ENCODE measurements around the gene THBS1.

THBS1 gene

DNA sequence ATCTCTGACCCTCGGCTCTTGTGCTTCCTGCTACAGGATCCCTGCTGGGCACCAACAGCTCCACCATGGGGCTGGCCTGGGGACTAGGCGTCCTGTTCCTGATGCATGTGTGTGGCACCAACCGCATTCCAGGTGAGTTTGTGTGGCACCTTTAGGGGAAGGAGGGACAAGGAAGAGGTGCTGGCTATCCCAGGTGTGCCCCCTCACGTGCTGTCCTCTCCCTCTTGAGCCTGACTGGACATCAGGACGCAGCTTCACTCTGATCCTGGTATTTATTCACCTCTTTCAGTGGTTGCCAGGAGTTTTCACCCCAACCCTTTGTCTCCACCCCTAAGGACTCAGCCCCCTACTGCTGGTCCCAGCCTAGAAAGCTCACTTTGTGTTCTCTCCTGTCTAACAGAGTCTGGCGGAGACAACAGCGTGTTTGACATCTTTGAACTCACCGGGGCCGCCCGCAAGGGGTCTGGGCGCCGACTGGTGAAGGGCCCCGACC lies 960 bp downstream of the THBS1 start:
- TF ChIP-seq GATA3 (IDR thresholded peaks at IDR 0.05; ENCODE audit: low read depth, low read length): no peak
- TF ChIP-seq GATA2 (IDR thresholded peaks at IDR 0.05; ENCODE audit: low read depth, low read length): no peak

DNA sequence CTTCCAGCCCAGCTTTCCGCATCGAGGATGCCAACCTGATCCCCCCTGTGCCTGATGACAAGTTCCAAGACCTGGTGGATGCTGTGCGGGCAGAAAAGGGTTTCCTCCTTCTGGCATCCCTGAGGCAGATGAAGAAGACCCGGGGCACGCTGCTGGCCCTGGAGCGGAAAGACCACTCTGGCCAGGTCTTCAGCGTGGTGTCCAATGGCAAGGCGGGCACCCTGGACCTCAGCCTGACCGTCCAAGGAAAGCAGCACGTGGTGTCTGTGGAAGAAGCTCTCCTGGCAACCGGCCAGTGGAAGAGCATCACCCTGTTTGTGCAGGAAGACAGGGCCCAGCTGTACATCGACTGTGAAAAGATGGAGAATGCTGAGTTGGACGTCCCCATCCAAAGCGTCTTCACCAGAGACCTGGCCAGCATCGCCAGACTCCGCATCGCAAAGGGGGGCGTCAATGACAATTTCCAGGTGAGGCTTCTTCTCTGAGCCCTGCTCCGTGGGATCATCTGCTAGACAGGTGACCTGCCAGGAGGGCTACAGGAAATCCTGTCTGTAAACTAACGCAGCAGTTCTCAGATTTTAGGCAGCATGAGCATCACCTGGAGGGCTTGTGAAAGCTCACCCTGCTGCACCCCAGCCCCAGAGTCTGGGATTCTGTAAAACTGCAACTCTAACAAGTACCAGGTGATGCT lies 1.6 kb downstream of the THBS1 start:
- TF ChIP-seq GATA2 (IDR thresholded peaks at IDR 0.05; ENCODE audit: low read depth, low read length): no peak
- no peak for TF ChIP-seq GATA3 (IDR thresholded peaks at IDR 0.05; ENCODE audit: low read depth, low read length)

DNA sequence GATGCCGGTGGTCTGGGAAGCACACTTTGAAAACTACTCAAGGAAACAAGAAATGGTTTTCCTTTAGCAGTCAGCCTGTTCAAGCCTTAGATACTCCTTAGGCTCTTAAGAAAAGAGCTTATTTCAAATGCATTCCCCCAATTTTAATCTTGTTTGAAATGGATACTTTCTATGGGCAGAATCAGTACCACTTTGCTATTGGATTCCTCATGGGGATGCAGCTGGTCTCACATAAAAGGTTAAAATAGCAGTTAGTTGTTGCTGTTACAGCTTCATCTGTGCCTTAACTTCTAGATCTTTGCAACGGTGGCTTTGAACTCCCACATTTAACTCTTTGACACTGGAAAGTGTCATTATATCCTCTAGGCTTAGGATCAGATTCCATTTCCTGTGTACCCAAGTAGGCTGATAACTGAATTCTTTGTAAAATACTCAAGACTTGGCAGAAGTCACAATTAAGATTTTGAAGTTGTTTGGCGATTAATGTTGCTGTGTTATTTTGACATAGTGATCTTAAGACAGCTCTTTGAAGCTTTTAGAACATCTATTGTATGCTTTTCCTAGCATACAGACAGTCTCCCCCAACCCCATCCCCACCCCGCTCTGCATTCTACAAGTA lies 2.2 kb downstream of the THBS1 start:
- TF ChIP-seq GATA2 (IDR thresholded peaks at IDR 0.05; ENCODE audit: low read depth, low read length) (no peak), GATA3 (IDR thresholded peaks at IDR 0.05; ENCODE audit: low read depth, low read length) (no peak)

DNA sequence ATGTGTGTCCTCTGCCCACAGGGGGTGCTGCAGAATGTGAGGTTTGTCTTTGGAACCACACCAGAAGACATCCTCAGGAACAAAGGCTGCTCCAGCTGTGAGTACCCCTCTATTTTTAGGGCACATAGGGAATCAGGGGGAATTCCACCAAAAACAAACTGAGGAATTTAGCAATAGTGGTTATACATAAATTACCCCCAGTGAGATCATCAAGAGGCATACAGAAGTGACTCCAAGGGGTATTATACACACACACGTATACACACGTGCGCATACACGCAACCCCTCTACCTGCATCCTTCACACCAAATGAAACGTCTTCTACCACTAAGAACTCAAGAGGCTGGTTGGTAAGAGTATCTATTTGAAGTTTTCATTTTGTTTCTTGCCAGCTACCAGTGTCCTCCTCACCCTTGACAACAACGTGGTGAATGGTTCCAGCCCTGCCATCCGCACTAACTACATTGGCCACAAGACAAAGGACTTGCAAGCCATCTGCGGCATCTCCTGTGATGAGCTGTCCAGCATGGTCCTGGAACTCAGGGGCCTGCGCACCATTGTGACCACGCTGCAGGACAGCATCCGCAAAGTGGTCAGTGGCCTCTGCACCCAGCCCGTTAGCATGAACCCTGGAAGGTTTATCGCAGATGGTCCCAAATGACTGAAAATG lies 2.9 kb downstream of the THBS1 start:
- no peak for TF ChIP-seq GATA2 (IDR thresholded peaks at IDR 0.05; ENCODE audit: low read depth, low read length)
- TF ChIP-seq GATA3 (IDR thresholded peaks at IDR 0.05; ENCODE audit: low read depth, low read length): no peak

DNA sequence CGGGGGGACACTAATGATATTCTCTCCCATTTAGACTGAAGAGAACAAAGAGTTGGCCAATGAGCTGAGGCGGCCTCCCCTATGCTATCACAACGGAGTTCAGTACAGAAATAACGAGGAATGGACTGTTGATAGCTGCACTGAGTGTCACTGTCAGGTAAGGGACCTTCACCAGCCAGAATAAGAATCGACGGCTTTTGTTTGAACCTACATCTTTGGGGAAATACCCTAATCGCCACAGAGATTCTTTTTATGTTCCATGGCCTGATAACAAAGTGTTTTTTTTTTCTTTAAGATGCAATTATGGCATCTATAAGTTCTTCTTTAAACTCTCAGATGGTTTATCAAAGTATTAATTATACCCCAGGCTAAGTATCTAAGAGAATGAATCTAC lies 3.4 kb downstream of the THBS1 start:
- TF ChIP-seq GATA2 (IDR thresholded peaks at IDR 0.05; ENCODE audit: low read depth, low read length) (no peak), GATA3 (IDR thresholded peaks at IDR 0.05; ENCODE audit: low read depth, low read length) (no peak)

DNA sequence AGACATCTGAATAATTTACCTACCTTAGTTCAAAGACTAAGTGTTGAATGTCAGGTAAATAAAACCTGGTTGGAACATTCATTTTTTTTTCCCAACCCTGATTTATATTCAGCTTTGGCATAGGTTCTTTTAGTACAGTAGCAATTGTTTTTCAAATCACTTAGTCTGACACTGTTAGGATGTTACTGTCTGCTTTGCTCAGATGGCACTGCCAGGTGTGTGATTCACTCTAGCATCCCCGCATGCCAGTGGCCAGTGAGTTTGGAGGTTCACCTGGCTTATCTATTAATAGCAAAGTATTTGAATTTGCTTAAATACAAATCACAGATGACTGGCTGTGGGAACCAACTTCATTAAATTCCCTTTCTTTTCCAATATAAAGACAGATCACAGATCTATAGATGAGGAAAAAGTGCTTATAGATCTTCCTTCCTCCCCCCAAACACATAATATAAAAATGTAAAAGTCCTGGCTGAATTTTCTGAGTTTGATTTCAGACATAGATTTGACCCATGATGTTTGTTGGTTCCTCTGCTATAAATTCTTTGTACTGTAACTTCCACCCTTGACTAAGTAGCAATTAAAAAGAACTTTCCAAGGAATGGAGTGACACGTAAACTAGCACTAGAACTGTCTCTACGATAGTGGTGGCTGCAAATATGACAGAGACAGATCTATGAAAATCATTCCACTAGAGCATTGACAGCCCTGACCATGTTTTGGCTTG lies 3.9 kb downstream of the THBS1 start:
- no peak for TF ChIP-seq GATA2 (IDR thresholded peaks at IDR 0.05; ENCODE audit: low read depth, low read length)
- TF ChIP-seq GATA3 (IDR thresholded peaks at IDR 0.05; ENCODE audit: low read depth, low read length): no peak

DNA sequence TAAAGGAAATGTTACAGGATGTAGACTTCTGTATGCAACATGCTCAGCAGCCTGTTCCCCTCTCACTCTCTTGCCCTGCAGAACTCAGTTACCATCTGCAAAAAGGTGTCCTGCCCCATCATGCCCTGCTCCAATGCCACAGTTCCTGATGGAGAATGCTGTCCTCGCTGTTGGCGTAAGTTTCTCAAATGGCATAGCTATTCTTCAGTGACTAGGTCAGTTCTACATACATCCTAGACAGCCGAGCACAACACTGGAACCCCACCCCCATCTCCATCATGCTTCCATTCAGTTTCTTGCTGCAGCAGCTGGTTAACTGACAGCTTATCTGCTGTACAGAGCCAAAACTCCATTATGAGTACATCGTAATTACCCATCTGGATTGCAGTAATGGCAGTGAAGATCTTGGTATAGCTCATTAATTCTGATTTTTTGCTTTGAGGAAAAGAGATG lies 4.5 kb downstream of the THBS1 start:
- TF ChIP-seq GATA3 (IDR thresholded peaks at IDR 0.05; ENCODE audit: low read depth, low read length) (no peak), GATA2 (IDR thresholded peaks at IDR 0.05; ENCODE audit: low read depth, low read length) (no peak)

DNA sequence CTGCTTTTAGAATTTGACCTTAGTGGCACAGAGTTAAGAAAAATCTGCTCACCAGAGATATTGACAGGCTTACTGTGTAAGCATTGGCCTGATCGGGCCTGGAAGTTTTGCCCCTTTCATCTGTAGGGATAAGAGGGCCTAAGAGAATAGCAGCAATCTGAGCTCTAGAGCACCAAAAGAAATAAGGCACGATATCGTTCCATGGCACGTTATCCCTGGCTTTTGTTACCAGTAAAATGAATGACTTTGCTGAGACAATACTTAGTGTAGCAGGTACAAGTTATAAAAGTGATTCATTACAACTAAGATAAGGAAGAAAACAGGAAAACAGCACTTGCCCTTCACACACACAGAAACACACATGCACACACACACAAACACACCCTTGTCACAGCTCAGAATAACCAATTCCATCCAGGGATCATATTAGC lies 5.0 kb downstream of the THBS1 start:
- TF ChIP-seq GATA2 (IDR thresholded peaks at IDR 0.05; ENCODE audit: low read depth, low read length) (no peak), GATA3 (IDR thresholded peaks at IDR 0.05; ENCODE audit: low read depth, low read length) (no peak)

DNA sequence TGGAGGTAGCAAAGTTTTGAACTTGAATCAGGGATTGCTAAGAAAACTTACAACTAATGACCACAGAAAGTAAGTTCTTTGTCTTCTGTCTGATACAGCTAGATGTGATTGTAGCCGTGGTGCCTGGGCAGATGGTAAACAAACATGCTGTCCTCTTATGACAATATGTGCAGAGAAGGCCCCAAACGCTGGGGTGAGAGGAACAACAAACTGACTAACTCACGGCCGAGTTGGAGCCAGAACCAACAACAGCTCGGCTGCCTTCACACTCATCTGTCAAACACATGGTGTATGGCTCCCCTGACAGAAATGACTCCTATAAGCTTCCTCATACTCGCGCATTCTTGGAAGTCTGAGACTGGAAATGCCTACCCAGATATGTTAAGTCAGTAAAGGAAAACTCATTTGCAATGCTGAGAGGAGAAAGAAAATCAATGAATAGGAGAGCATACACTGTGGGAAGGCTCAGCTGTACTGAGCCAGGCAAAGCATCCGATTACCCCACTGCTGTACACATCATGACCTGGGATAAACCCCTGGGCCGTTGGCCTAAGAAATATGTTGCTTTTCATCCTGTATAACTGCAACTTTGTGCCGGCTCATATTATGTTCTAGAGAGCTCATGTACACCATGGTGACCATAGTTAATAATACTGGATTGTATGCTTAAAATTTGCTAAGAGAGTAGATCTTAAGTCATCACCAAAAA lies 5.7 kb downstream of the THBS1 start:
- TF ChIP-seq GATA2 (IDR thresholded peaks at IDR 0.05; ENCODE audit: low read depth, low read length): no peak
- TF ChIP-seq GATA3 (IDR thresholded peaks at IDR 0.05; ENCODE audit: low read depth, low read length): no peak

DNA sequence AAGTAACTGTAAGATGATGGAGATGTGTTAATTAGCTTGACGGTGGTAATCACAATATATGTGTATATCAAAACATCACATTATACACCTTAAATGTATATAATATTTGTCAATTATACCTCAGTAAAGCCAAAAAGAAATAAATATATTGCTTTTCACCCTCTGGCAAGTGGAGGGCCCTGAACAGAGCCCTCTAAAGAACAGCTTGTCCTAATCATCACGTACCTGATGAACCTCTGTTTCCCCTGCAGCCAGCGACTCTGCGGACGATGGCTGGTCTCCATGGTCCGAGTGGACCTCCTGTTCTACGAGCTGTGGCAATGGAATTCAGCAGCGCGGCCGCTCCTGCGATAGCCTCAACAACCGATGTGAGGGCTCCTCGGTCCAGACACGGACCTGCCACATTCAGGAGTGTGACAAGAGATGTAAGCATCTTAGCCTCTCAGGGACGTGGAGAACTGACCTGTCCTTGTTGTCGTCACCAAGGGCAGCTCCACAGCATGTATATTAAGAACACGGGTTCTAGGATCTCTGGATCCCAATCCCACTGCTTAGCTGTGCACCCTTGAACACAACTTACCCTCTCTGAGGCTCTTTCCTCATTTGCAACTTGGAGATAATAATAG lies 6.3 kb downstream of the THBS1 start:
- no peak for TF ChIP-seq GATA3 (IDR thresholded peaks at IDR 0.05; ENCODE audit: low read depth, low read length)
- no peak for TF ChIP-seq GATA2 (IDR thresholded peaks at IDR 0.05; ENCODE audit: low read depth, low read length)

DNA sequence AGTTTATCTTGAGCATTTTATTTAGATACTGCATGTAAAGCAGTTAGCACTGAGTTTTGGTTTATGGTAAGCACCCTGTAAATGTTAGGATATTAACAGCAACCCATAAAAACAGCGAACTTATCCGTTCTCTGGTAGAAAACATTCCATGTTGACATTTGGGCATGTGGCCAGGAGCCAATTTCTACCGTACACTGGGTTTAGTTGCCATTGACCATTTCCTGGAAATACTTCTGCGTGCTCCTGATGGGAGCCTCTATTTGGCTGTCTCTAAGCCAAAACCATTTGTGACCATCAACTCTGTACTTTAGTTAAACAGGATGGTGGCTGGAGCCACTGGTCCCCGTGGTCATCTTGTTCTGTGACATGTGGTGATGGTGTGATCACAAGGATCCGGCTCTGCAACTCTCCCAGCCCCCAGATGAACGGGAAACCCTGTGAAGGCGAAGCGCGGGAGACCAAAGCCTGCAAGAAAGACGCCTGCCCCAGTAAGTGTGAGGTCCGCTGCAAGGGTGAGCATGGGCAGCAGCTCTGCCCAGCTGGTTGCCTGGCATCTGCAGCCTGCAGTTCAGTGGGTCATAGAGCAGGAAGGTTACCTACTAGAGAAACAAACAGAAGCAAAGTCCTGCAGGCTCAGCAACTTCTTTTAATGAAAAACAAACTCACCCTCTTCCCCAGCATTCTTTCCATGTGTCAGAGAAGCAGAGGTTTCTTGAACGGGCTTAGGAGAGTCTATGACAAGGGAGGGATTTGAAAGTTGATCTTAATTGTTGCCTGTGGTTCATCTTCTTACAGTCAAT lies 7.1 kb downstream of the THBS1 start:
- TF ChIP-seq GATA2 (IDR thresholded peaks at IDR 0.05; ENCODE audit: low read depth, low read length) (no peak), GATA3 (IDR thresholded peaks at IDR 0.05; ENCODE audit: low read depth, low read length) (no peak)

DNA sequence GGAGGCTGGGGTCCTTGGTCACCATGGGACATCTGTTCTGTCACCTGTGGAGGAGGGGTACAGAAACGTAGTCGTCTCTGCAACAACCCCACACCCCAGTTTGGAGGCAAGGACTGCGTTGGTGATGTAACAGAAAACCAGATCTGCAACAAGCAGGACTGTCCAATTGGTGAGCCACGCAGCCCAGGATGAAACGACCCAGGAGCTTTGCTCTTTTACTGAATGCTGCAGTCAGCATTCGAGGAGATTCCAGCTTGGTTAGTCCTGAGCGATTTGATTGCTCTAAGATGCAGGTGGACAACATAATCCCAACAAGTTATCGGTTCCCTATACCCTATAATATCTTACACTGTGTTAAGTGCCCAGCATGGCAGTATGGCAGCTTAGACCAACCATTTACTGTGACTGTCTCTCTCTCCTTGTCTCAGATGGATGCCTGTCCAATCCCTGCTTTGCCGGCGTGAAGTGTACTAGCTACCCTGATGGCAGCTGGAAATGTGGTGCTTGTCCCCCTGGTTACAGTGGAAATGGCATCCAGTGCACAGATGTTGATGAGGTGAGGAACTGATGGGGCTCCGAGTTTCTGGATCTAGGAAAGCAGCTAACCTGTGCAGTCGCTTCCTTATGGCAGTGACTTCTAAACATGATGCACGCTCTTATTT lies 7.8 kb downstream of the THBS1 start:
- no peak for TF ChIP-seq GATA3 (IDR thresholded peaks at IDR 0.05; ENCODE audit: low read depth, low read length)
- TF ChIP-seq GATA2 (IDR thresholded peaks at IDR 0.05; ENCODE audit: low read depth, low read length): no peak
